ENCODE measurements around the gene ZFAND5.

The ZFAND5 gene

GRCh38 chr9:72322259-72322658 is 42.7 kb downstream of the ZFAND5 start:
- DNase-seq = no peak

GRCh38 chr9:72315510-72316311 is 49.3 kb downstream of the ZFAND5 start:
- DNase-seq = no peak

- no peak for DNase-seq
Observed at GRCh38 chr9:72315089-72315509, 49.9 kb downstream of the ZFAND5 start.

GRCh38 chr9:72313507-72313906 is 51.5 kb downstream of the ZFAND5 start:
- no peak for DNase-seq

GRCh38 chr9:72312386-72312987 is 52.5 kb downstream of the ZFAND5 start:
- no peak for DNase-seq

GRCh38 chr9:72309364-72310133 is 55.5 kb downstream of the ZFAND5 start:
- DNase-seq = no peak

- DNase-seq = no peak
Observed at GRCh38 chr9:72306761-72307160, 58.2 kb downstream of the ZFAND5 start.

- DNase-seq = no peak
Observed at GRCh38 chr9:72305707-72306106, 59.3 kb downstream of the ZFAND5 start.

- no peak for DNase-seq
Observed at GRCh38 chr9:72305102-72305546, 59.9 kb downstream of the ZFAND5 start.

- DNase-seq = no peak
Observed at GRCh38 chr9:72304538-72304937, 60.5 kb downstream of the ZFAND5 start.
